ENCODE data around the gene PREP.

Gene PREP

DNA sequence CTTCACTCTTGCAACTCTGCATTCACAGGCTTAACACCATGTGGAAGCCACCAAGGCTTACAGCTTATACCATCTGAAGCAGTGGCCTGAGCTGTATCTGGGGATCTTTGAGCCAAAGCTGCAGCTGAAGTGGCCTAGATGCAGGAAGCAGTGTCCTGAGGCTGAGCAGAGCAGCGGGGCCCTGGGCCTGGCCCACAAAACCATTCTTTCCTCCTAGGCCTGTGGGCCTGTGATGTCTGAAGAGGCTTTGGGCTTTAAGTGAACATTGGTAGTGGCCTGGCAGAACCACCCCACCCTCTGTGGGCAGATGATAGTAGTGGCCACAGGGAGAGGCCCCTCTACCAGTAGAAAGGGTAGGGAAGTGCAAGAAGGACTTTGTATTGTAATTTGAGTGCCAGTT, 6.9 kb upstream of the PREP start:
- no peak for DNase-seq
- TF ChIP-seq POLR2A (IDR thresholded peaks at IDR 0.05; ENCODE audit: low read length), result no peak
- no peak for TF ChIP-seq GATA1 (IDR thresholded peaks at IDR 0.05; ENCODE audit: low read depth, low read length)

GRCh38 chr6:105402090-105402938, 568 bp downstream of the PREP start:
- peak; percentile 70 to 71 for DNase-seq
- TF ChIP-seq POLR2A (IDR thresholded peaks at IDR 0.05; ENCODE audit: low read length), result no peak
- TF ChIP-seq GATA1 (IDR thresholded peaks at IDR 0.05; ENCODE audit: low read depth, low read length), result no peak

GRCh38 chr6:105401247-105402089, 1.4 kb downstream of the PREP start:
- no peak for DNase-seq
- no peak for TF ChIP-seq POLR2A (IDR thresholded peaks at IDR 0.05; ENCODE audit: low read length)
- no peak for TF ChIP-seq GATA1 (IDR thresholded peaks at IDR 0.05; ENCODE audit: low read depth, low read length)

DNA sequence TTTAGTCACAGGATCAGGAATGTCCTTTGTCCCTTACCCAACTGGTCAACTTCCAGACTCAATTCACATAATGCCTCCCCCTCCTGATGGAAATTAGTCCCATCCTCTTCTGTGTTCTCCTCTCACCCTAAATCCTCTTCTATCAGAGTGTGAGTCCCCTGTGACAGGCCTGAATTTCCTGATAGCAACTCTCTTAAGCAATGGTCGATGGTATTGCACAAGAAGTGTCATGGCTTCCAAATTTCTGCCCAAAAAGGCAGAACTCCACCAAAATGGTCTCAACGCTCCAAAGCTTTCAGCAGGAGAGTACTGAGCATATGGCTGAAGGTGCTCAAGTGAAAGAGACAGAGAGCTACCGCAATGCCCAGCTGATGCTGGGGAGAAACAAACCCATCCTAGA, 2.4 kb downstream of the PREP start:
- TF ChIP-seq GATA1 (IDR thresholded peaks at IDR 0.05; ENCODE audit: low read depth, low read length) (no peak), POLR2A (IDR thresholded peaks at IDR 0.05; ENCODE audit: low read length) (no peak)
- peak; percentile 37 to 43 for DNase-seq

- TF ChIP-seq GATA1 (IDR thresholded peaks at IDR 0.05; ENCODE audit: low read depth, low read length), result no peak
- TF ChIP-seq POLR2A (IDR thresholded peaks at IDR 0.05; ENCODE audit: low read length), result no peak
- no peak for DNase-seq
Measured at GRCh38 chr6:105398859-105399258, 4.0 kb downstream of the PREP start.

DNA sequence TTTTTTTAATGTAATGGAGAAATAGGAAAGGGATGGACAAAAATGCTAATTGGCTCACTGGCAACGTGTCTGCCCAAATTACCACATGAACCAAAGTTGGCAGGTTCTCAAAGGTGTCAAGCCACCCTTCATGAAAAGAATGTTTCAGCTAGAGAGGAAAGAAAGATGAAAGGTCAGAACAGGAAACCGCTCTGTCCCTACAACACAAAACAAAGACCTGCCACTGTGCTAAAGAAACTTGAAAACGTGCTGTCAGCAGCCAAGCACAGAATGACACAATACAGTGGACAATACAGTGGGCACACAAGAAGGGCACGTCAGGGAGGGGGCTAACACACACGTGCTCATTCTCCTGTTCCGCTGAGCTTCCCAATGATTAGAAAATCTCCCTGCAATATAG, 4.9 kb downstream of the PREP start:
- TF ChIP-seq POLR2A (IDR thresholded peaks at IDR 0.05; ENCODE audit: low read length) (no peak), GATA1 (IDR thresholded peaks at IDR 0.05; ENCODE audit: low read depth, low read length) (no peak)
- no peak for DNase-seq

DNA sequence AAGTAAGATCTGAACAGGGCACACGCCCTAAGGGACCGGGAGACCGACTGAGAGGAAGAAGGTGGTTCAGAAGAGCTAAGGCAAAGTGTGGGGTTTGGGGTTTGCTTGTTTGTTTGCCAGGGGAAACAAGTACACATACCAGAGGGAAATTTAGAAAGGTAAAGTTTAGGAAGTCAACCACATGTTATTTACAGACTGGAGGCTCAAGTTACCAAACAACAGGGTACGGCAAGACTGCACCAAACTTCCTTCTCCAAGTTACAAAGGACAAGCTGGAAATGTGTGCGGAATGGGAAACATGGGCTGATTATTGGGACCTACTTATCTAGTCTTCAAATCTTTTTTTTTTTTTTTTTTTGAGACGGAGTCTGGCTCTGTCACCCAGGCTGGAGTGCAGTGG, 11.2 kb downstream of the PREP start:
- TF ChIP-seq GATA1 (IDR thresholded peaks at IDR 0.05; ENCODE audit: low read depth, low read length) (no peak), POLR2A (IDR thresholded peaks at IDR 0.05; ENCODE audit: low read length) (no peak)
- no peak for DNase-seq

DNA sequence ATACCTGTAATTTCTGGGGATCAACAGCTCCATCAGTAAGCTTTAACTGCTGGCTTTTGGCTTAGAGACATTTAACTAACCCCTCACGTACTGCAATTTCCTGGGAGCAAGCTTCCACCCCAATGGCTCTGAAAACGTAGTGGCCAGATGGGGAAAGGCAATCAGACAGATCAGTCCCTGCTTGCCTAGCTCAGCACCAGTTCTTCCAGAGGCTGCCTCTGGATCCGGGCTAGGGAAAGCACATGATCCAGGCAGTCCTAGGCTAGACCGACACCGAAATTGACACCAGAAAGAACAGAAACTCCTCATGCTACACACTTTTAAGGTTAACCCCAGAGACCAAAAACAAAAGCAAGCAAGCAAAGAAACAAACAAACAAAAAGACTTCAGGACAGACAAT, 13.3 kb downstream of the PREP start:
- DNase-seq, result no peak
- TF ChIP-seq POLR2A (IDR thresholded peaks at IDR 0.05; ENCODE audit: low read length) (no peak), GATA1 (IDR thresholded peaks at IDR 0.05; ENCODE audit: low read depth, low read length) (no peak)

GRCh38 chr6:105388392-105388791, 14.5 kb downstream of the PREP start:
- no peak for DNase-seq
- TF ChIP-seq POLR2A (IDR thresholded peaks at IDR 0.05; ENCODE audit: low read length), result no peak
- TF ChIP-seq GATA1 (IDR thresholded peaks at IDR 0.05; ENCODE audit: low read depth, low read length), result no peak

DNA sequence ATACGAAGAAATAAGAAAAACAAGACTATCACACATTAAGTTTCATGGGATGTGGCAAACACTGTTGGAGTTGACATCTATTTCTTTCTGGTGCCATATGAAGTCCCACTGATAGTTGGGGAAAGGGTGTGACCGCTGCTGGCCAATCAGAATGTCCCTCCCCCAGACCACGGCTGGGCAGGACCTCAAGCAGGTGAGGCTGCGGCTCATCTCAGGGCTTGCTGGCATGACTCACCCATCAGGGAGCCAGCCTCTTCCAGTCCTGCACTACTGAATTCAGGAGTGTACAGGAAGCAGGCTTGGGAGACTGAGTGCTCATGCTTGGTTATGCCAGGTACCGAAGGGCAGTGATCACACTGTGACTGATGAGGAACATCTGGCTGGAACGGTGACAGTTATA, 18.9 kb downstream of the PREP start:
- peak; percentile 11 to 14 for DNase-seq
- TF ChIP-seq POLR2A (IDR thresholded peaks at IDR 0.05; ENCODE audit: low read length) (no peak), GATA1 (IDR thresholded peaks at IDR 0.05; ENCODE audit: low read depth, low read length) (no peak)

- DNase-seq, result no peak
- TF ChIP-seq POLR2A (IDR thresholded peaks at IDR 0.05; ENCODE audit: low read length), result no peak
- TF ChIP-seq GATA1 (IDR thresholded peaks at IDR 0.05; ENCODE audit: low read depth, low read length), result no peak
Measured at GRCh38 chr6:105382958-105383357, 19.9 kb downstream of the PREP start.

GRCh38 chr6:105382496-105382895, 20.4 kb downstream of the PREP start:
- DNase-seq, result peak; percentile 22 to 62
- TF ChIP-seq GATA1 (IDR thresholded peaks at IDR 0.05; ENCODE audit: low read depth, low read length), result no peak

DNA sequence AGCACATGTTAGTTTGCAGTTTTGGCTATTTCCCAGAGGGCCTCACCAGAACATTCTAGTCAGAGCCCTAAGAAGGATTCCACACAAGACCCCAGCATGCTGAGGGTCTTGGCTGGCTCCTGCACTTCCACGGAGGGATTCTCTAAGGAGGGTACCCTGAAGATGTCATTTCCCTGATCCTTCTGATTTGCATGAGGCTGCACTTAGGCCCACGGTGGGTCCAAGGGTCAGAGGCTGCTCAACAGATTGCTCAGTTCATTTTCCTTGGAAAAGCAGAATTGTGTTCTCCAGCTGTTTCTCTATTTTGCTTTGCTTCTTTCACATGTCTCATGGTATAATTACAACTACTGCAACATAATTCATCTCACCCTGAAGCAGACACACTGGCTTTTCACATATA, 22.2 kb downstream of the PREP start:
- no peak for DNase-seq
- no peak for TF ChIP-seq POLR2A (IDR thresholded peaks at IDR 0.05; ENCODE audit: low read length)
- TF ChIP-seq GATA1 (IDR thresholded peaks at IDR 0.05; ENCODE audit: low read depth, low read length), result no peak

GRCh38 chr6:105375797-105376196, 27.1 kb downstream of the PREP start:
- TF ChIP-seq GATA1 (IDR thresholded peaks at IDR 0.05; ENCODE audit: low read depth, low read length) (no peak), POLR2A (IDR thresholded peaks at IDR 0.05; ENCODE audit: low read length) (no peak)
- no peak for DNase-seq
